Neural cell (in vitro differentiated cells): ENCODE results near the gene HIPK4. TPM values are rescaled to one million over a fixed set of nuclear protein-coding genes. Genes with fewer than 3 reads are reported as not detected.
A peak's percentile ranks its signal among the peaks of the same experiment; 100 is the strongest.

Source experiments
- H2AFZ ChIP-seq: fragments of 200-600, 300-800 bp; sonication (generic), shearing (Covaris generic); 2 replicates; pipeline ENCODE4 v1.6.0; 2014; ENCODE audit warnings: low read depth, mild to moderate bottlenecking, antibody characterized with exemption, low read length, moderate library complexity
- H3F3A ChIP-seq: fragments of 200-600 bp; shearing (Covaris generic); 2 replicates; pipeline ENCODE4 v1.6.1; 2016; ENCODE audit warnings: mild to moderate bottlenecking, moderate library complexity, mixed read lengths, antibody characterized with exemption, low read length; ENCODE audit not compliant: insufficient read depth, poor library complexity, severe bottlenecking
- H3K27ac ChIP-seq: fragments of 200-600, 300-800 bp; sonication (generic), shearing (Covaris generic); 2 replicates; pipeline ENCODE4 v1.5.1; 2014; ENCODE audit warnings: mild to moderate bottlenecking, low read length, moderate library complexity
- H3K27me3 ChIP-seq: fragments of 300-800, 200-600 bp; sonication (generic), shearing (Covaris generic); 2 replicates; pipeline ENCODE4 v1.6.0; 2014; ENCODE audit warnings: mild to moderate bottlenecking, low read depth, low read length, moderate library complexity; ENCODE audit not compliant: insufficient read depth
- H3K36me3 ChIP-seq: fragments of 300-800, 200-600 bp; sonication (generic), shearing (Covaris generic); 2 replicates; pipeline ENCODE4 v1.5.1; 2014; ENCODE audit warnings: mild to moderate bottlenecking, antibody characterized with exemption, low read length, moderate library complexity; ENCODE audit not compliant: insufficient read depth
- H3K4me2 ChIP-seq: fragments of 300-800, 200-600 bp; sonication (generic), shearing (Covaris generic); 2 replicates; pipeline ENCODE4 v1.6.0; 2014; ENCODE audit warnings: mild to moderate bottlenecking, low read length
- H3K4me3 ChIP-seq: fragments of 300-800, 200-600 bp; sonication (generic), shearing (Covaris generic); 2 replicates; pipeline ENCODE4 v1.5.1; 2014; ENCODE audit warnings: mild to moderate bottlenecking, low read length, moderate library complexity
- H3K79me2 ChIP-seq: fragments of 200-600 bp; shearing (Covaris generic); replicated peaks from 2 replicates; pipeline ENCODE4 v1.6.0; 2014; ENCODE audit warnings: mild to moderate bottlenecking, low read length, moderate library complexity; ENCODE audit not compliant: insufficient read depth
- H3K9ac ChIP-seq: fragments of 300-800, 200-600 bp; sonication (generic), shearing (Covaris generic); 2 replicates; pipeline ENCODE4 v1.6.1; 2016; ENCODE audit warnings: mild to moderate bottlenecking, low read length, mixed read lengths
- H3K9me2 ChIP-seq: fragments of 200-600 bp; shearing (Covaris generic); 2 replicates; pipeline ENCODE4 v1.6.1; 2016; ENCODE audit warnings: mild to moderate bottlenecking, low read length, mixed read lengths; ENCODE audit not compliant: insufficient read depth
- H3K9me3 ChIP-seq: fragments of 200-600, 300-800 bp; sonication (generic), shearing (Covaris generic); 2 replicates; pipeline ENCODE4 v1.6.1; 2016; ENCODE audit warnings: mild to moderate bottlenecking, mixed run types, low read length, moderate library complexity, mixed read lengths
- H4K20me1 ChIP-seq: fragments of 200-600 bp; shearing (Covaris generic); 2 replicates; pipeline ENCODE4 v1.6.1; 2016; ENCODE audit warnings: mild to moderate bottlenecking, mixed run types; ENCODE audit not compliant: insufficient read depth
- CTCF ChIP-seq: fragments of 450-650 bp; IDR thresholded peaks from 2 replicates; pipeline ENCODE4 v1.5.1; 2014; ENCODE audit warnings: antibody characterized with exemption, mild to moderate bottlenecking, moderate library complexity; ENCODE audit not compliant: poor library complexity, severe bottlenecking
- EP300 ChIP-seq: fragments of 450-650 bp; conservative IDR thresholded peaks from 2 replicates; pipeline ENCODE4 v1.6.1; 2014; ENCODE audit warnings: antibody characterized with exemption, mild to moderate bottlenecking, moderate library complexity; ENCODE audit not compliant: poor library complexity, severe bottlenecking
- EZH2 ChIP-seq: fragments of 200-600, 300-800 bp; shearing (Covaris generic), sonication (generic); IDR thresholded peaks from 2 replicates; pipeline ENCODE4 v1.6.1; 2014; ENCODE audit warnings: antibody characterized with exemption, low read length, borderline replicate concordance, mild to moderate bottlenecking; ENCODE audit not compliant: insufficient read depth, poor library complexity, severe bottlenecking
- MXI1 ChIP-seq: fragments of 450-650 bp; conservative IDR thresholded peaks from 2 replicates; pipeline ENCODE4 v1.6.1; 2014; ENCODE audit warnings: antibody characterized with exemption, mild to moderate bottlenecking; ENCODE audit not compliant: poor library complexity, severe bottlenecking
- POLR2AphosphoS5 ChIP-seq: IDR thresholded peaks from 2 replicates; pipeline ENCODE4 v1.6.1; 2012
- RAD21 ChIP-seq: fragments of 450-650 bp; conservative IDR thresholded peaks from 2 replicates; pipeline ENCODE4 v1.6.1; 2014; ENCODE audit warnings: antibody characterized with exemption, mild to moderate bottlenecking, moderate library complexity
- SMC3 ChIP-seq: fragments of 450-650 bp; conservative IDR thresholded peaks from 2 replicates; pipeline ENCODE4 v1.6.1; 2014; ENCODE audit warnings: antibody characterized with exemption, mild to moderate bottlenecking, moderate library complexity; ENCODE audit not compliant: poor library complexity
- TAF1 ChIP-seq: IDR thresholded peaks from 2 replicates; pipeline ENCODE4 v1.6.1; 2012; ENCODE audit warnings: low read depth
- polyA plus RNA-seq: library from polyadenylated mRNA; depleted of rRNA; stranded (reverse); fragments of >200 nt; gene quantifications from 2 replicates; pipeline ENCODE4 v1.2.3, GENCODE V29; 2014
- TF ChIP-seq, protein P1 (sequence below): IDR thresholded peaks from 2 replicates; pipeline ENCODE4 v1.6.1; 2012; ENCODE audit warnings: borderline replicate concordance

The HIPK4 gene
- polyA plus RNA-seq, 1 donor from 2014 or later, result not detected

GRCh38 chr19:40366697-40367561 is 23.1 kb downstream of the HIPK4 start:
- Histone ChIP-seq H3K4me2 (peak overlapping the region; percentile 96), H3K79me2 (peaks cover 34% of the 10 kb centered on the region), H3F3A (no peaks in the 10 kb centered on the region), H4K20me1 (peaks cover 3% of the 10 kb centered on the region), H3K4me3 (peak overlapping the region; percentile 85), H3K36me3 (no peaks in the 10 kb centered on the region), H3K27ac (peak overlapping the region; percentile 92), H3K9ac (peak overlapping the region; percentile 93), H3K9me3 (no peaks in the 10 kb centered on the region), H3K27me3 (no peaks in the 10 kb centered on the region), H3K9me2 (no peaks in the 10 kb centered on the region), H2AFZ (no peak overlapping the region)
- TF ChIP-seq POLR2AphosphoS5 (peak; percentile 71), EP300 (no peak), MXI1 (peak; percentile 53), SMC3 (peak; percentile 72), TAF1 (peak; percentile 31), EZH2 (no peak), RAD21 (peak; percentile 64), CTCF (peak; percentile 68)
- TF ChIP-seq, protein P1, sequence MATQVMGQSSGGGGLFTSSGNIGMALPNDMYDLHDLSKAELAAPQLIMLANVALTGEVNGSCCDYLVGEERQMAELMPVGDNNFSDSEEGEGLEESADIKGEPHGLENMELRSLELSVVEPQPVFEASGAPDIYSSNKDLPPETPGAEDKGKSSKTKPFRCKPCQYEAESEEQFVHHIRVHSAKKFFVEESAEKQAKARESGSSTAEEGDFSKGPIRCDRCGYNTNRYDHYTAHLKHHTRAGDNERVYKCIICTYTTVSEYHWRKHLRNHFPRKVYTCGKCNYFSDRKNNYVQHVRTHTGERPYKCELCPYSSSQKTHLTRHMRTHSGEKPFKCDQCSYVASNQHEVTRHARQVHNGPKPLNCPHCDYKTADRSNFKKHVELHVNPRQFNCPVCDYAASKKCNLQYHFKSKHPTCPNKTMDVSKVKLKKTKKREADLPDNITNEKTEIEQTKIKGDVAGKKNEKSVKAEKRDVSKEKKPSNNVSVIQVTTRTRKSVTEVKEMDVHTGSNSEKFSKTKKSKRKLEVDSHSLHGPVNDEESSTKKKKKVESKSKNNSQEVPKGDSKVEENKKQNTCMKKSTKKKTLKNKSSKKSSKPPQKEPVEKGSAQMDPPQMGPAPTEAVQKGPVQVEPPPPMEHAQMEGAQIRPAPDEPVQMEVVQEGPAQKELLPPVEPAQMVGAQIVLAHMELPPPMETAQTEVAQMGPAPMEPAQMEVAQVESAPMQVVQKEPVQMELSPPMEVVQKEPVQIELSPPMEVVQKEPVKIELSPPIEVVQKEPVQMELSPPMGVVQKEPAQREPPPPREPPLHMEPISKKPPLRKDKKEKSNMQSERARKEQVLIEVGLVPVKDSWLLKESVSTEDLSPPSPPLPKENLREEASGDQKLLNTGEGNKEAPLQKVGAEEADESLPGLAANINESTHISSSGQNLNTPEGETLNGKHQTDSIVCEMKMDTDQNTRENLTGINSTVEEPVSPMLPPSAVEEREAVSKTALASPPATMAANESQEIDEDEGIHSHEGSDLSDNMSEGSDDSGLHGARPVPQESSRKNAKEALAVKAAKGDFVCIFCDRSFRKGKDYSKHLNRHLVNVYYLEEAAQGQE, result no peak

GRCh38 chr19:40365613-40366401 is 24.2 kb downstream of the HIPK4 start:
- Histone ChIP-seq H3K36me3 (no peaks in the 10 kb centered on the region), H3K9me2 (no peaks in the 10 kb centered on the region), H3K9ac (peak overlapping the region; percentile 93), H3F3A (no peaks in the 10 kb centered on the region), H3K4me3 (peak overlapping the region; percentile 85), H2AFZ (peak overlapping the region; percentile 66), H3K79me2 (peaks cover 34% of the 10 kb centered on the region), H3K9me3 (no peaks in the 10 kb centered on the region), H4K20me1 (peaks cover 3% of the 10 kb centered on the region), H3K27ac (peak overlapping the region; percentile 92), H3K27me3 (no peaks in the 10 kb centered on the region), H3K4me2 (peak overlapping the region; percentile 96)
- TF ChIP-seq EZH2, result no peak
- TF ChIP-seq SMC3, result no peak
- no peak for TF ChIP-seq MXI1
- peak; percentile 59 for TF ChIP-seq TAF1
- TF ChIP-seq RAD21, result peak; percentile 12
- peak; percentile 95 for TF ChIP-seq POLR2AphosphoS5
- TF ChIP-seq, protein P1, result peak; percentile 79
